IPS-11a (cell line): Measurements from ENCODE around the gene CLECL1.
"Not testable (repeated sequence)": the region's sequence is repeated elsewhere in the genome, so short reads cannot be mapped to it uniquely, and the experiment has no call there.

Source experiments
- H3K4me3 ChIP-seq: one replicate; pipeline ENCODE4 v1.5.1; 2013; ENCODE audit warnings: low read depth, low read length, control low read depth

CLECL1 gene

DNA sequence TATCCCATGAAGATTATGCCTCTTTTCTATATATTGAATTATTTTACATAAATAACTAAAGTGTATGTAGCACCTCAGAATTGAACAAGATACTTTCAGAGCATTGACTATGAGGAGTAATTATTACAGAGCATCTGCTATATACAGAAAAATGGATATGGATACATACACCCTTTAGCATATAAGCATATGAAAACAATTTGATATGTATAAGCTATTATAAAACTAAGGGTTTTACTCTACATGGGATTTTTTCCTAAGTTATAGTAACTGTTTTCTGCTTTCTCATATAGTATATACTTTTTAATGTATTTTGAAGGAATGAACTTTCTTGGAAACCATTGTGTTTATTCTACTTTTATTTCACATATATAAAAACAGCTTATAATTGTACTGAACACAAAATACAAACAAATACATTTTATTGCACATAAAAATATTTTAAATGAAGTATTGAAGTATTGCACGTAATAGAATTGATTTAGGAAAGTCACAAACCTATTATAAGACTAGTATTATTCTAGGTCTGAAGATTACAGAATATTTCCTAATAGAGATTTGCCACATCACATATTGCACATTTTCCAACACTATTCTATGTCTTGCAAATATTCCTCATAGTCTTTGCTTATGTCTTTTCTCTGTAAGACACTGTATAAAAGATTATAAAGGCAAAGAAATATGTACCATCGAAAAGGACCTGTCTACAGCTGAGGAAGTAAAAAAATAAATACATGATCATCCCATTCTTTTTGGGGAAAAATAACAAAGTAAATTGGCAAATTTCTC, 19.4 kb upstream of the CLECL1 start:
- H3K4me3 ChIP-seq = no peak overlapping the region

DNA sequence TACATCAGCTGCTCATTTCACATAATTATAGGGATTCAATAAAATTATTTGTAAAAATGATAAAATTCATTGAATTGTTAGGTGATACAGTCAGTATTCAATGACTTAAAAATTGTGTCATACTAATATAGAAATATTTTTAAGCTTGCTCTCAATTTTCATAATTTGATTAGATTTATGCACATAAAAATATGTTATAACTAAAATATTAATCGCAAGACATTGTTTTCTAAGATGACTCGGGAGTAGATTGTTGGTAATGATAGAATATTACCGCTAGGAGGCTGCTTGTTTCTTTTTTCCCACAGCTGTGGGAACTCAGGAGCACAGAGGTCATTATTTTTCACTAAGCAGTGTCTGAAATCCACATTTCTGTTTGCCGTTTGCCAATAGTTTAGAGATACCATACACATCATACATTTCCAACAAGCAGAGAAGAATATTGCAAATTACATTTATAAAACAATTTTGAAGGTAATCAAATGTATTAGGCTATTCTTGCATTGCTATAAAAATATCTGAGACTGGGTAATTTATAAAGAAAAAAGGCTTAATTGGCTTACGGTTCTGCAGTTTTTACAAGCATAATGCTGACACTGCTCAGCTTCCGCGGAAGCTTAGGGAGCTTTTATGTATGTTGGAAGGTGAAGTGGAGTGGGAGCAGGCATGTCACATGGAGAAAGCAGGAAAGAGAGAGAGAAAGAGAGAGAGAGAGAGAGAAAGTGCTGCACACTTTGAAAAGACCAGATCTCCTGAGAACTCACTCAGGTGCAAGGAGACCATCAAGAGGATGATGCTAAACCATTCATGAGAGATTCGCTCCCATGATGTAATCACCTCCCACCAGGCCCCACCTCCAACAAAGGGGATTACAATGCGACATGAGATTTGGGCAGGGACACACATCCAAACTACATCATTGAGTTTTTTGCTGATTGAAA, 18.6 kb upstream of the CLECL1 start:
- H3K4me3 ChIP-seq = no peak overlapping the region

DNA sequence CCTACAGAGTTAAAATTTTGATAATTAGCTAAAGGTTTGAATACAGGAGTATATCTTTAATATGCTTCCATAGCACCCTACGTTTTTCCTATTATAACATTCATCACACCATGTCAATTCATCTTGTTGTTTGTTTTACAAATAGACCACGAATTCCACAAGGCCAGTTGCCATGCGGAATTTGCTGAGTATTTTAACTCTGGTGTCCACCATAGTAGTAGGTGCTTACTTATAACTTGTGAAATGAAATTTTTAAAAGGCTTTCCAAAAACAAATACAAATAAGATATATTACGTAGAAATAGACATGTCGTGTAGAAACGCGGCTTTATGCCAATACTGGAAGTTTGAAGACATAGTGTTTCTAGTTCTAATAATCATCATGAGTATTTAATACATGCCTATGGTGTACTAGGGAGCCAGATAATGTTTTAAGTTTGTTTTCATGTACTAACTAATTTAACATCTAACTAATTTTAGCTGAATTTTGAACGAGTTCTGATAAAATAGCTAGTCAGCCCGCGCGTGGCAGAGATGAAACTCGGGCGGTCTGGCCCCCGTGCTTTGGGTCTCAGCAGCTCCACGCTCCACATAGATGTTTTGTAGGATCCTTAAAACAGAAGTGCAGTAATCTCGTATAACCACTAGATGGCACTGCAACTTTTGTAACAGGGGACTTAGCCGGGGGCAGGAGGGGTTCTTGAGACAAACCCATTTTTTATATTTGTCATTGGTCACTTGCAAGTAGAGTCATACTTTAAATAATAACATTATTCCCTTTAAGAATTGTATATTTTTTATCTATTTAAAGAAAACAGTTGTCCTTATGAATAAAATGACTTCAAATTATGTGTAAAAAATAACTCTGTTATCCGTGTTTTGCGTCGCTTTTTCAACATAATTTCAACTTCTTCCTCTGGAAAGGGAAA, 17.6 kb upstream of the CLECL1 start:
- H3K4me3 ChIP-seq = no peak overlapping the region

DNA sequence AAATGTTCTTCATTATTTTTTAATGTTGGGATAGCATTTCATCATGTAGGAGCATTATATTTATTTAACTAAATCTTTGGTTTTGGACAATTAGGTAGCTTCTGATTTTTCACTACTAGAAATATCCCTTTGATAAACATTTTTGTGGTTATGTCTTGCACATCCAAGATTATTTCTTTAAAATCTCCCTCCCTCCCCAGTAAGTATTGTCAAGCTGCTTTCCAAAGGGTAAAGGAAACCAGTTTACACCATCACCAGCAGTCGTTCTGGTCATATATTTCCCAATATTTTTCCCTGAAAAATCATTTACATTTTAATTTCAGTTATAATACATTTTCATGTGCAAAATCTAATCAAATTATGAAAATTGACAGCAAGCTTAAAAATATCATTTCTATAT, 16.7 kb upstream of the CLECL1 start:
- H3K4me3 ChIP-seq = no peak overlapping the region

DNA sequence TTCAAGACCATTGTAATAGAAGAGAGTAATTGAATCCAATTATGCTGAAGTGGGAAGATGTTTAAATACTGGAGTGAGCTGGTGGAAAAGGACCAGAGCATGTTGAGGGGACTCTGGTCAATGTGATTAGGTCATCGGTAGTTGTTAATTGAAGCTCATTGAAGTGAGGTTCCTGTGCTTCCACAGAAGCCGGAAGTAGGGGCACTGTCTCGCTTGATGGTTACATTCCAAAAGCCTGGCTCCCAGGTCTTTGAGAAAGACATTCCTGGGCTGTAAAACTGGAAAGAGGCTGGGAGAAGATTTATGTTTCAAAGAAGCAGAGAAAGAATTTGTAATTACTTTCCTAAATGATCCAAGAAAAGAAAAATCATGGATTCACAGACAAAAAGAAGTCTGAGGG, 12.3 kb upstream of the CLECL1 start:
- H3K4me3 ChIP-seq = no peak overlapping the region

DNA sequence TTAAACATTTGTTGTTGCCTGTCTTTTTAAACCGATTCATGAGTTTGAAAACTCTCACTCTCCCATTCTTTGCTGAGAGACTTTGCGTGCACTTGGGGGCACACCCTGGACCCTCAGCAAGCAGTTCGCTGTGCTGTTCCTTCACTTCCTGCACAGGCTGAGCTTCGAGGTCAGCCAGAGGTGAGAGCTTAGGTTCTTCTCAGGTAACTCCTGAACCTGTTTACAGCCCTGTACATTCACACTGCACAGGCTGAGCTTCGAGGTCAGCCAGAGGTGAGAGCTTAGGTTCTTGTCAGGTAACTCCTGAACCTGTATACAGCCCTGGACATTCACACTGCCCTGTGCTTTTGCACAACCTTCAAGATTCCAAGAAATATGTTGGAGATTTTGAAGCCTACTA, 9.8 kb upstream of the CLECL1 start:
- no peak overlapping the region for H3K4me3 ChIP-seq

DNA sequence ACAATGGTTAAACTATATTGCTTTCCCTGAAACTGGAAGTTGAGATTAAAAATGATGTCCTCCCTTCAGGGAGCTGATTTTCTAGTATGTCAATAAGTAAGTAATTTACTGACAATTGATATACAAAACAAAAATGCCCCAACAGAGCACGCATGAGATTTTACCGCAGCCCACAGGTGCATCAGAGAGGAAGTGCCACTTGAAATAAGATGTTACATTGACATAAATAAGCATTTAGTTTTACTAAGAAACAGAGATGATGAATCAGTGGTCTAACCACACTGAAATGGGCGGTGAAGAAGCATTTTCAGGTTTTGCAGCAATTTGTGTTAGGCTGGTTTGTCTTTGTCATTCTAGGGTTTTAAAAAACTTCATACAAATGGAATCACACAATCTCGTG, 8.8 kb upstream of the CLECL1 start:
- no peak overlapping the region for H3K4me3 ChIP-seq

DNA sequence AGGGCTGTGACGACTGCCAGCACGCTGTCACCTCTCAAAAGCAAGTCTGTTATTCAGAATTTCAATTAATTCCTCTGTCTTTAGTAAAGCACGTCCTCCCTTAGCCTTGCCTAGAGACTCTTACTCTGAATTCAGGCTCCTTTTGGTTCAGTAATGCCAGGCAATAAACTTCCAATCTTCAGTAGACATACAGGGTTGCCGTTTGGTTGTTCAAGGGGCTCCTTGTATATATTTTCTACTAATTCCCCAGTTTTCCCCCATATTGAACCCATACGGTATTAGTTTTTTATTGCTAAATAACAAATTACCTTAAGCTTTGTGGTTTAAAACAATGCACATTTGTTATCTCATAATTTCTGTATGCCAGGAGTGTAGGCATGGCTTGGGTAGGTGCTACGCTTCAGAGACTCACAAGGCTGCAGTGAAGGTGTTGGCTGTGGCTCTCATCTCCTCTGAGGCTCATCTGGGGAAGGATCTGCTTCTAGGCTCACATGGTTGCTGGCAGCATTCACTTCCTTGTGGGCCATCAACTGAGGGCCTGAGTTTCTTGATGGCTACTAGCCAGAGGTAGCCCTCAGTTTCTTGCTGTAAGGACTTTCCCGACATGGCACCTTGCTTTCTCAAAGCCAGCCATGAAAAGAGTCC, 7.3 kb upstream of the CLECL1 start:
- H3K4me3 ChIP-seq = no peak overlapping the region

DNA sequence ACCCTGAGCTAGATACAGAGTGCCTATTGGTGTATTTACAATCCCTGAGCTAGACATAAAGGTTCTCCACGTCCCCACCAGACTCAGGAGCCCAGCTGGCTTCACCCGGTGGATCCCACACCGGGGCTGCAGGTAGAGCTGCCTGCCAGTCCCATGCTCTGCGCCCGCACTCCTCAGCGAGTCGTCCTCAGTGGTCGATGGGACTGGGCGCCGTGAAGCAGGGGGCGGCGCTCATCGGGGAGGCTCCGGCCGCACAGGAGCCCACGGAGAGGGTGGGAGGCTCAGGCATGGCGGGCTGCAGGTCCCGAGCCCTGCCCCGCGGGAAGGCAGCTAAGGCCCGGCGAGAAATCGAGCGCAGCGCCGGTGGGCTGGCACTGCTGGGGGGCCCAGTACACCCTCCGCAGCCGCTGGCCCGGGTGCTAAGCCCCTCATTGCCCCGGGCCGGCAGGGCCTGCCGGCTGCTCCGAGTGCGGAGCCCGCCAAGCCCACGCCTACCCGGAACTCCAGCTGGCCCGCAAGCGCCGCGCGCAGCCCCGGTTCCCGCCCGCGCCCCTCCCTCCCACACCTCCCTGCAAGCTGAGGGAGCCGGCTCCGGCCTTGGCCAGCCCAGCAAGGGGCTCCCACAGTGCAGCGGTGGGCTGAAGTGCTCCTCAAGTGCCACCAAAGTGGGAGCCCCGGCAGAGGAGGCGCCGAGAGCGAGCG, 6.7 kb upstream of the CLECL1 start:
- H3K4me3 ChIP-seq = not testable (repeated sequence)

DNA sequence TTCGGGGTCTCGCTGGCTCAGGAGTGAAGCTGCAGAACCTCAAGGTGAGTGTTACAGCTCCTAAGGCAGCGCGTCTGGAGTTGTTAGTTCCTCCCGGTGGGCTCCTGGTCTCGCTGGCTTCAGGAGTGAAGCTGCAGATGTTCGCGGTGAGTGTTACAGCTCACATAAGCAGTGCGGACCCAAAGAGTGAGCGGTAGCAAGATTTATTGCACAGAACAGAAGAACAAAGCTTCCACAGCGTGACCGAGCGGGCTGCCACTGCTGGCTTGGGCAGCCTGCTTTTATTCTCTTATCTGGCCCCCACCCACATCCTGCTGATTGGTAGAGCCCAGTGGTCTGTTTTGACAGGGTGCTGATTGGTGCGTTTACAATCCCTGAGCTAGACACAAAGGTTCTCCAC, 6.0 kb upstream of the CLECL1 start:
- H3K4me3 ChIP-seq = not testable (repeated sequence)

DNA sequence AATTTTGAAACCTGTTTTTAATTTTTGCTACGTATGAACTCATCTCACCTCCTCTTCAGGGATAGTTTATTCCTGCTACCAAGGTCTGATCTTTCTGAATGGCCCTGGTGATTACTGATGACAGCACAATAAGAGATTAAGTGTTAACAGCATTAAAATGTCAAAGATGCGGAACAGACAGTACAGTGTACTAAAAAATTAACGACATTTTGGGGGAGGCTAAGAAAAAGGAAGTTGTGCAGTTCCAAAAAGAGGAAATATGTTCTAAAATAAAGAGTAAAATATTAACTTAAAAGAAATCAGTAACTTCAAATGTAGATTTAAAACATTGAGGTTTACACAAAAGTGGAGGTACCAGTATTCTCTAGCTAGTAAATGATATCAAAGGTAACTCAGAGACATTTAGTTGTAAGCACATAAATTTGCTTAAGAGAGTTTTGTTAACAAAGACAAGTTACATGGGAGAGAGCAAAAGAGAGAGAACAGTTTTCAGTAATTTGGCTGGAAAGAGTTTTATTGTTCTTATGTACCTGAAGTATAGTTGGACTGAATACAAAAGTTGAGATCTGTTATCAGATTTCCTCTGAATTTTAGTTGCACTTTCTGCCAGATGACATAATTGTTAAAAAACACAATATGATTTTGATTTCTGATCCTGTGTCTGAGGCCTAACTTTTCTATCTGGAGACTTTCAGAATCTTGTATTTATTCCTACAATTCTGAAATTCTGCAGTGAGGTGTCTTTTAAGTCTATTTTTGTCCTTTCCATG, 4.2 kb upstream of the CLECL1 start:
- no peak overlapping the region for H3K4me3 ChIP-seq

DNA sequence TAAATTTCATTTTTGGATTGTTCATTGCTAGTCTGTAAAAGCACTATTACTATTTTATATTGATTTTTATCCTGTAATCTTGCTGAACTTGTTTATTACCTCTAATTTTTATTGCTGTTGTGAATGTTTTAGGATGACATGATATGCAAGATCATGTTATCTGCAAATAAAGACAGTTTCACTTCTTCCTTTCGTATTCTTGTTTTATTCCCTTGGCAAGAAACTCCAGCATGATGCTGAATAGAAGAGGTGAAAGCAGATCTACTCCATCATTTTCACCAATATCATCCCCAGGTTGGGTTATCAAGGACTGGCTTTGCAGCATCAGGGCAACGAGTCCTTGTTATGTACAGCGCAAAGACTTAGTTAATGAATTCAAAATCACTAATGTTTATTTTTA, 2.7 kb upstream of the CLECL1 start:
- no peak overlapping the region for H3K4me3 ChIP-seq

DNA sequence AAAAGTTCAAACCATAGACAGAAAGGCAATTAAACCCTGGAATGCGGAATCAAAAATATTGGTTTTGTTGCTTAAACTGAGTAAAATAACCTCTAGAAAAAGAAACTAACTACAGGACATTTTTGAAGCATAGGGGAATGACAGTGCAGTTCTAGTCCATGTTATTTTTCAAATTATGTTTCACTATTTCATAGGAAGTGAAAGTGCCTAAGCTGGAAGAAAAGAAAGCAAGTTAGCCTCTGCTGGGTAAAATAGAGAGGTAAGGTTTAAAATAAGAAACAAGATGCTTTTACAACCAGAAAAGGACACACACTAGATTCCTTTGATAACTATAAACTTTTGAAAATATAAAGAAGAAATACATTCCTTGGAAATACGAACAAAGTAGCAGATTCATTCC, 1.1 kb downstream of the CLECL1 start:
- no peak overlapping the region for H3K4me3 ChIP-seq

DNA sequence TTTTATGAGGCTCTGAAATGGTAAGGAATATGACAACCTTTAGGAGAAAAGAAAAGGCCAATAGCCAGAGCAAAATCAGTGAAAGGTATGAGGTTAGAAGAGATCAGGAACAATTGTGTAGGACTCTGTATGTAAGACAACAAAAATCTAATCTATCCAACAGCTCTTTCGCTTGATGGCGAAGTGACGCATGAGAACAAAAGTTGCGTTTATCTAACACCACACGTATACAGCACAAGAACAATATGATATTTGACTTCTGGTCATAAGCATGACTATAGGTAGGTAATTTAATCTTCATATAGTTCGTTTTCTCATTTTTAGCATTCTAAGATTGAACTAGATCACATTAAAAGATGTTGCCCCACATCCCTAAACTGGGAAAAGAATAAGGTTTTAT, 1.5 kb downstream of the CLECL1 start:
- H3K4me3 ChIP-seq = no peak overlapping the region

DNA sequence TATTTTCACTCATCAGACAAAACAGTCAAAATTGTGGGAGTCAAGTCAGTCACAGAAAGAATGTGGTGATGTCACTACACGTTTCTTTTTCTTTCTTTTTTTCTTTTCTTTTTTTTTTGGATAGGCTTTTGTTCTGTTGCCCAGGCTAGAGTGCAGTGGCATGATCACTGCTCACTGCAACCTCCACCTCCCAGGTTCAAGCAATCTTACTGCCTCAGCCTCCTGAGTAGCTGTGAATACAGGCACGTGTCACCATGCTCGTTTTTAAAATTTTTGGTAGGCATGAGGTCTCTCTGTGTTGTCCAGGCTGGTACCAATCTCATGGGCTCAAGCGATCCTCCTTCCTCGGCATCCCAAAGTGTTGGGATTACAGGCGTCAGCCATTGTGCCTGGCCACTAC, 2.3 kb downstream of the CLECL1 start:
- no peak overlapping the region for H3K4me3 ChIP-seq

DNA sequence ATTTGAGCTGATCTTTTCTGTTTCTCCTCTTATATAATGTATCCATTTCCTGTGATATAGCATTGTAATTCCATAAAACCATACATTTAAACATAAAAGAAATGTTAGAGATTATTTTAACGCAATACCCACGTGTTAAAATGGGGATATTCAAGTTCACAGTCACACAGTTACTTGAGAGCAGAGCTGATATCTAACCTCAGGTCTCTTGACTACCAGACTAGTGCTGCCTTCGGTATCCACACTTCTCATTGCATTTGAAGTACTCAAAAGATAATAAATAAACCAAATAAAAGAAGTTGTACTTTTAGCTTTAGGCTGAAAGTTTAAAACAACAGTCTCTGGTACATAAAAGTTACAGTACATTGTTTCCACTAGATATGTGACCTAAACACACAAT, 2.9 kb downstream of the CLECL1 start:
- H3K4me3 ChIP-seq = no peak overlapping the region

DNA sequence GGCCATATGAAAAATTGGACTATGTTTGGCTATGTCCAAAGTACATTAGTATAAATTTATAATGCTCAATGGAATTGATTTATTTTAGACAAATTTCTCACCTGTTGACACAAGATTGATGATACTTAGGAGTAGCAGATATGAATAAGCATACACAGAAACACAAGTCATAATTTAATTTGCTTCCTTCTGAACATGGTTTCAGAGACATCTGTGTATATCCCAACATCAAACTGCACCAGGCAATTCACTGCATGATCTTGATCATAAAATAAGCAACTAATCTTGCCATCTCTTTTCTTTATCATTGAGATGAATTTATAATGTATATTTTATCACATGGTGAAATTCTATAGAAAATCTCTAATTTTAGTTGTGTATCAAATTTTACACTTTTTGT, 3.8 kb downstream of the CLECL1 start:
- no peak overlapping the region for H3K4me3 ChIP-seq

DNA sequence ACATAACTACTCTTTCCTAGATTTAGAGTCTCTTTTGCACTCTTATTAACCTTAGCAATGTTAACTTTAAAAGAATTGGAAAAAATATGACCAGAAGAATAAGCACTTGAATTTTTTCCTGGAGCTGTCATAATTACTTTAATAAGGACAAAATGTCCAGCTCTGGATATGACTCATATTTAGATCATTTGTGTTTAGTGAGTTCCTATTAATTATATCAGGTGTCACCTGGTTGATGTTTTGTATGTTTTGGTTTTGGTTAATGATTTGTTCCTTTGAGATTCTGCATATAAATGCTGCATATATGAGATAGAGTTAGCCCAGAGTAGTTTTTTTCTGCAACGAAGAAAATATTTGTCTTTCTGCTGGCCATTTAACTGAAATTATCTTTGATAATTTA, 5.1 kb downstream of the CLECL1 start:
- no peak overlapping the region for H3K4me3 ChIP-seq

DNA sequence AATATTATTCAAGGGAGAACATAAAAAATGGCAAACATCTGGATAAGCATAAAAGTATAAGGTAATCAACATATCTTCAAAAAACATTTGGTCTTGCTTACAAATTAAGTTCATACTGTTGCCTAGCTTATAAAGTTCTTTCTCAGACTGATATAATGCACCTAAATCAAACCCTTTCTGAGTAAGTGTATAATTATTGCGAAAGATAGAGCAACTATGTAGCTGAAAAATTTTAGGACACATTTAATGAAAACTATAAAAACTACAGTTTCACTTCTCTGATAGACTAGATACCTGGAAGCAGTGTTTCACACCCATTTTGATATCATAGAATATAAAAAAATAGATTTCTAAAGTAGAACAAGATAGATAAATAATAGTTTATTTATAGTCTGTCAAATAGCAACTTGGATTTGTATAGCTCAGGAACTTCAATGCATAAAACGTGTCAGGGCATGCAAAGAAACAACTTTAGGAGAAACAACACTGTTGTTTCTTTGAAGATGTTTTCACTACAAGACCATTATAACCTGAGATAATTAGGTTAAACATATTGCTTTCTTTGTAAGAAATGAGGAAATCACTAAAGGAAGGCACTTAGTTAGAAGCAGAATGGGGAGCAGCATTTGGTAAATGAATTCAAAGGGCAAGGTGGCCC, 7.6 kb downstream of the CLECL1 start:
- H3K4me3 ChIP-seq = no peak overlapping the region
